Esophagus muscularis mucosa (tissue), 3 donors: ENCODE measurements around the gene NAV3.

Experiments used
- POLR2A ChIP-seq: fragments of 450-650 bp; IDR thresholded peaks from one replicate; pipeline ENCODE4 v1.6.1; 2017; ENCODE audit warnings: antibody characterized with exemption, moderate library complexity, mild to moderate bottlenecking, low read depth
- POLR2AphosphoS5 ChIP-seq, 2 donors: sonication (generic); formaldehyde crosslinking; IDR thresholded peaks; one replicate each; pipeline ENCODE4 v1.6.1; 2017; ENCODE audit warnings: antibody characterized with exemption in 2 of 2
- TF ChIP-seq, protein P1 (sequence below), 3 experiments: fragments of 200-600 bp in 2 of 3; fragments of 450-650 bp in 1 of 3; sonication (generic) in 2 of 3; IDR thresholded peaks; one replicate each; pipeline ENCODE4 v1.5.1; 2017 to 2019; ENCODE audit warnings: antibody characterized with exemption in 3 of 3, mild to moderate bottlenecking in 2 of 3, moderate library complexity in 1 of 3

- no peak for TF ChIP-seq POLR2A
- TF ChIP-seq, protein P1, sequence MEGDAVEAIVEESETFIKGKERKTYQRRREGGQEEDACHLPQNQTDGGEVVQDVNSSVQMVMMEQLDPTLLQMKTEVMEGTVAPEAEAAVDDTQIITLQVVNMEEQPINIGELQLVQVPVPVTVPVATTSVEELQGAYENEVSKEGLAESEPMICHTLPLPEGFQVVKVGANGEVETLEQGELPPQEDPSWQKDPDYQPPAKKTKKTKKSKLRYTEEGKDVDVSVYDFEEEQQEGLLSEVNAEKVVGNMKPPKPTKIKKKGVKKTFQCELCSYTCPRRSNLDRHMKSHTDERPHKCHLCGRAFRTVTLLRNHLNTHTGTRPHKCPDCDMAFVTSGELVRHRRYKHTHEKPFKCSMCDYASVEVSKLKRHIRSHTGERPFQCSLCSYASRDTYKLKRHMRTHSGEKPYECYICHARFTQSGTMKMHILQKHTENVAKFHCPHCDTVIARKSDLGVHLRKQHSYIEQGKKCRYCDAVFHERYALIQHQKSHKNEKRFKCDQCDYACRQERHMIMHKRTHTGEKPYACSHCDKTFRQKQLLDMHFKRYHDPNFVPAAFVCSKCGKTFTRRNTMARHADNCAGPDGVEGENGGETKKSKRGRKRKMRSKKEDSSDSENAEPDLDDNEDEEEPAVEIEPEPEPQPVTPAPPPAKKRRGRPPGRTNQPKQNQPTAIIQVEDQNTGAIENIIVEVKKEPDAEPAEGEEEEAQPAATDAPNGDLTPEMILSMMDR (IDR thresholded peaks at IDR 0.05) = no peak
- no peak for TF ChIP-seq POLR2AphosphoS5 (IDR thresholded peaks at IDR 0.05)
Measured at GRCh38 chr12:78241446-78241845, 410.8 kb downstream of the NAV3 start.
